Fibroblast of mammary gland (primary cell): Measurements from ENCODE around the gene ARID2.

Source experiments
- DNase-seq: peaks from one replicate; pipeline ENCODE4 v3.0.0-alpha.2; 2010; ENCODE audit warnings: low read depth
- H3K4me3 ChIP-seq: 2 replicates; pipeline ENCODE4 v1.5.1; 2011; ENCODE audit warnings: low read depth, mild to moderate bottlenecking, low read length, moderate library complexity; ENCODE audit not compliant: control insufficient read depth
- CTCF ChIP-seq: conservative IDR thresholded peaks from 2 replicates; pipeline ENCODE4 v1.5.1; 2011; ENCODE audit warnings: low read depth, low read length, inconsistent platforms; ENCODE audit not compliant: control insufficient read depth, insufficient read depth

Gene ARID2

GRCh38 chr12:45705404-45705803 lies 24.1 kb upstream of the ARID2 start:
- DNase-seq, result no peak
- no peak for TF ChIP-seq CTCF
- H3K4me3 ChIP-seq, result no peak overlapping the region

GRCh38 chr12:45707241-45707857 lies 22.2 kb upstream of the ARID2 start:
- H3K4me3 ChIP-seq, result no peak overlapping the region
- TF ChIP-seq CTCF, result no peak
- no peak for DNase-seq

- TF ChIP-seq CTCF, result no peak
- no peak overlapping the region for H3K4me3 ChIP-seq
Measured at GRCh38 chr12:45708363-45708762, 21.1 kb upstream of the ARID2 start.

GRCh38 chr12:45708901-45709300 lies 20.6 kb upstream of the ARID2 start:
- no peak overlapping the region for H3K4me3 ChIP-seq
- TF ChIP-seq CTCF, result no peak
- DNase-seq, result no peak

More at GRCh38 chr12:45708363-45708762, 21.1 kb upstream of the ARID2 start:
- no peak for DNase-seq

- TF ChIP-seq CTCF, result no peak
- H3K4me3 ChIP-seq, result no peak overlapping the region
- no peak for DNase-seq
Measured at GRCh38 chr12:45712319-45712718, 17.2 kb upstream of the ARID2 start.

GRCh38 chr12:45713078-45713477 lies 16.4 kb upstream of the ARID2 start:
- peak; percentile 63 for DNase-seq
- no peak for TF ChIP-seq CTCF
- no peak overlapping the region for H3K4me3 ChIP-seq

- no peak overlapping the region for H3K4me3 ChIP-seq
- no peak for DNase-seq
- TF ChIP-seq CTCF, result no peak
Measured at GRCh38 chr12:45718306-45718705, 11.2 kb upstream of the ARID2 start.
